DND-41 (cell line): ENCODE results near the gene JAK3.
A peak's percentile ranks its signal among the peaks of the same experiment; 100 is the strongest.

ENCODE experiments used
- ATAC-seq: fragments of 200-7000 bp; cut with Tn5 transposase; 3 replicates; pipeline ENCODE4 v1.9.1; 2021; ENCODE audit warnings: low read depth; ENCODE audit not compliant: insufficient read depth
- DNase-seq: peaks from one replicate; pipeline ENCODE4 v3.0.0-alpha.2; 2020
- H2AFZ ChIP-seq: 2 replicates; pipeline ENCODE4 v1.6.0; 2012; ENCODE audit warnings: low read depth, low read length
- H3K27ac ChIP-seq: 2 replicates; pipeline ENCODE4 v1.5.1; 2012; ENCODE audit warnings: low read length, inconsistent platforms
- H3K27me3 ChIP-seq: fragments of 200-600 bp; sonication (generic); 2 replicates; pipeline ENCODE4 v1.6.0; 2012; ENCODE audit warnings: low read length, mild to moderate bottlenecking, inconsistent platforms; ENCODE audit not compliant: insufficient read depth, poor library complexity
- H3K36me3 ChIP-seq: 2 replicates; pipeline ENCODE4 v1.5.1; 2012; ENCODE audit warnings: low read length, inconsistent platforms; ENCODE audit not compliant: insufficient read depth
- H3K4me1 ChIP-seq: 2 replicates; pipeline ENCODE4 v1.5.1; 2012; ENCODE audit warnings: mild to moderate bottlenecking, low read length; ENCODE audit not compliant: insufficient read depth
- H3K4me2 ChIP-seq: 2 replicates; pipeline ENCODE4 v1.6.0; 2012; ENCODE audit warnings: mild to moderate bottlenecking, moderate library complexity, low read length, inconsistent platforms; ENCODE audit not compliant: insufficient read depth
- H3K4me3 ChIP-seq, 2 experiments: fragments of 200-600 bp in 1 of 2; shearing (Covaris generic) in 1 of 2; 2 replicates each; pipeline ENCODE4 v1.5.1; 2012 to 2016; ENCODE audit warnings: inconsistent platforms in 2 of 2, low read length in 2 of 2, mild to moderate bottlenecking in 2 of 2, low read depth in 1 of 2, moderate library complexity in 1 of 2
- H3K79me2 ChIP-seq: 2 replicates; pipeline ENCODE4 v1.6.0; 2012; ENCODE audit warnings: low read length, inconsistent platforms; ENCODE audit not compliant: insufficient read depth
- H3K9ac ChIP-seq: 2 replicates; pipeline ENCODE4 v1.6.0; 2012; ENCODE audit warnings: low read depth, mild to moderate bottlenecking, inconsistent platforms, low read length, moderate library complexity
- H3K9me3 ChIP-seq: 2 replicates; pipeline ENCODE4 v1.5.1; 2012; ENCODE audit warnings: low read length, moderate library complexity, mild to moderate bottlenecking, inconsistent platforms; ENCODE audit not compliant: insufficient read depth, severe bottlenecking
- H4K20me1 ChIP-seq: 2 replicates; pipeline ENCODE4 v1.6.0; 2012; ENCODE audit warnings: low read length; ENCODE audit not compliant: insufficient read depth
- CTCF ChIP-seq: IDR thresholded peaks from 2 replicates; pipeline ENCODE4 v1.5.1; 2012; ENCODE audit warnings: borderline replicate concordance, low read length, moderate library complexity, mild to moderate bottlenecking; ENCODE audit not compliant: poor library complexity, severe bottlenecking; ENCODE audit errors: extremely low read depth
- EZH2 ChIP-seq: IDR thresholded peaks from 3 replicates; pipeline ENCODE4 v1.6.1; 2012; ENCODE audit warnings: borderline replicate concordance, low read depth, mild to moderate bottlenecking, moderate library complexity, low read length, inconsistent platforms; ENCODE audit not compliant: severe bottlenecking

Gene JAK3

GRCh38 chr19:17866312-17866963 lies 18.7 kb upstream of the JAK3 start:
- TF ChIP-seq CTCF (no peak), EZH2 (no peak)
- H3K79me2 ChIP-seq: peaks cover 13% of the 10 kb centered on the region

GRCh38 chr19:17865364-17866311 lies 17.9 kb upstream of the JAK3 start:
- Histone ChIP-seq H3K4me1 (peaks cover 16% of the 10 kb centered on the region), H3K27me3 (no peaks in the 10 kb centered on the region), H3K4me2 (no peak overlapping the region), H3K36me3 (peaks cover 41% of the 10 kb centered on the region), H3K9me3 (no peaks in the 10 kb centered on the region), H3K4me3 (no peak overlapping the region), H3K27ac (no peak overlapping the region), H3K9ac (no peak overlapping the region), H4K20me1 (peaks cover 44% of the 10 kb centered on the region), H2AFZ (no peak overlapping the region), H3K79me2 (peaks cover 21% of the 10 kb centered on the region)
- DNase-seq (no peak), ATAC-seq (peak; percentile 30)
- TF ChIP-seq CTCF (no peak), EZH2 (no peak)

More at GRCh38 chr19:17866312-17866963, 18.7 kb upstream of the JAK3 start:
- Histone ChIP-seq H3K4me1 (peaks cover 8% of the 10 kb centered on the region), H2AFZ (no peak overlapping the region), H3K4me2 (no peak overlapping the region), H3K9ac (no peak overlapping the region), H4K20me1 (peaks cover 36% of the 10 kb centered on the region), H3K4me3 (no peak overlapping the region), H3K36me3 (peaks cover 33% of the 10 kb centered on the region), H3K27me3 (no peaks in the 10 kb centered on the region), H3K27ac (no peak overlapping the region), H3K9me3 (no peaks in the 10 kb centered on the region)
- ATAC-seq (no peak), DNase-seq (no peak)

GRCh38 chr19:17863520-17864182 lies 15.9 kb upstream of the JAK3 start:
- H3K9ac ChIP-seq: no peak overlapping the region
- DNase-seq (no peak), ATAC-seq (no peak)
- H2AFZ ChIP-seq: no peak overlapping the region
- H3K79me2 ChIP-seq: peaks cover 33% of the 10 kb centered on the region
- no peaks in the 10 kb centered on the region for H3K9me3 ChIP-seq
- H3K27ac ChIP-seq: no peak overlapping the region
- peaks cover 23% of the 10 kb centered on the region for H3K4me1 ChIP-seq
- peaks cover 52% of the 10 kb centered on the region for H4K20me1 ChIP-seq
- no peak overlapping the region for H3K4me2 ChIP-seq
- H3K4me3 ChIP-seq: no peak overlapping the region
- no peak for TF ChIP-seq CTCF
- no peak for TF ChIP-seq EZH2
- no peaks in the 10 kb centered on the region for H3K27me3 ChIP-seq
- H3K36me3 ChIP-seq: peaks cover 48% of the 10 kb centered on the region
